Caco-2 (cell line): ENCODE measurements around the gene DNAJB12. TPM values are rescaled to one million over a fixed set of nuclear protein-coding genes. Genes with fewer than 3 reads are reported as not detected.
"Not testable (repeated sequence)": the region's sequence is repeated elsewhere in the genome, so short reads cannot be mapped to it uniquely, and the experiment has no call there.

ENCODE experiments used
- BruUV-seq: library from RNA; stranded (reverse); fragments of 400-500 nt; replicated peaks from 2 replicates; lab custom pipeline; 2021; lab: Mats Ljungman, UMichigan
- CTCF ChIA-PET: fragments of 300-600 bp; sonication (Branson Sonifier 250); formaldehyde crosslinking; loops from one replicate; lab custom pipeline; 2022; ENCODE audit warnings: antibody characterized with exemption; lab: Charles Lee
- POLR2A ChIA-PET: fragments of 300-600 bp; sonication (Branson Sonifier 250); formaldehyde crosslinking; loops from one replicate; lab custom pipeline; 2022; ENCODE audit warnings: antibody characterized with exemption; lab: Charles Lee
- DNase-seq, 2 experiments: peaks; one replicate each; pipeline versions ENCODE4 v3.0.0 to v3.0.0-alpha.2; 2020 to 2022
- H3K27me3 ChIP-seq: replicated peaks from 2 replicates; pipeline ENCODE4 v1.6.0; 2011; ENCODE audit warnings: low read length; ENCODE audit not compliant: control insufficient read depth, insufficient read depth
- H3K36me3 ChIP-seq: 2 replicates; pipeline ENCODE4 v1.5.1; 2011; ENCODE audit warnings: low read length; ENCODE audit not compliant: control insufficient read depth, insufficient read depth
- H3K4me1 ChIP-seq: fragments of 250-450 bp; sonication (Bioruptor Pico); 2 replicates; pipeline ENCODE4 v1.5.1; 2020; ENCODE audit warnings: mild to moderate bottlenecking
- H3K4me3 ChIP-seq: 2 replicates; pipeline ENCODE4 v1.5.1; 2011; ENCODE audit warnings: low read depth, mild to moderate bottlenecking, control low read depth, low read length
- H3K9me3 ChIP-seq: fragments of 250-450 bp; sonication (Bioruptor Pico); 2 replicates; pipeline ENCODE4 v1.5.1; 2020; ENCODE audit warnings: mild to moderate bottlenecking, moderate library complexity
- H3K27ac Mint-ChIP-seq: one replicate; pipeline ENCODE4 v1.8.0; 2022; ENCODE audit warnings: mixed read lengths; ENCODE audit not compliant: unreplicated experiment
- H3K27me3 Mint-ChIP-seq: one replicate; pipeline ENCODE4 v1.8.0; 2022; ENCODE audit warnings: mixed read lengths; ENCODE audit not compliant: insufficient read depth, unreplicated experiment
- H3K36me3 Mint-ChIP-seq: one replicate; pipeline ENCODE4 v1.8.0; 2022; ENCODE audit warnings: mild to moderate bottlenecking, mixed read lengths; ENCODE audit not compliant: insufficient read depth, unreplicated experiment
- H3K4me1 Mint-ChIP-seq: one replicate; pipeline ENCODE4 v1.8.0; 2022; ENCODE audit warnings: low read depth, mixed read lengths; ENCODE audit not compliant: unreplicated experiment
- H3K4me3 Mint-ChIP-seq: one replicate; pipeline ENCODE4 v1.8.0; 2022; ENCODE audit warnings: mild to moderate bottlenecking, moderate library complexity, mixed read lengths; ENCODE audit not compliant: unreplicated experiment
- H3K9me3 Mint-ChIP-seq: one replicate; pipeline ENCODE4 v1.8.0; 2022; ENCODE audit warnings: mixed read lengths; ENCODE audit not compliant: unreplicated experiment
- intact Hi-C: fragments of 100-400 bp; cut with micrococcal nuclease; formaldehyde crosslinking; loops from one replicate; pipeline ENCODE4 v1.10.0; 2022; ENCODE audit not compliant: unreplicated experiment
- total RNA-seq: library from RNA; stranded (reverse); gene quantifications from 2 replicates; pipeline ENCODE4 v1.2.3, GENCODE V29; 2022
- TF ChIP-seq, protein P1 (sequence below), 2 experiments: fragments of 200-600 bp in 1 of 2; IDR thresholded peaks; 1 replicate in 1 of 2; 2 replicates in 1 of 2; pipeline versions ENCODE4 v1.5.1 to v1.8.0; 2011 to 2022; ENCODE audit warnings: antibody characterized with exemption in 1 of 2, control low read depth in 1 of 2, inconsistent platforms in 1 of 2, low read depth in 1 of 2, low read length in 1 of 2, mild to moderate bottlenecking in 1 of 2, moderate library complexity in 1 of 2; ENCODE audit not compliant: insufficient read depth in 1 of 2, severe bottlenecking in 1 of 2, unreplicated experiment in 1 of 2

The DNAJB12 gene
- total RNA-seq, 1 experiment from 2014 or later = 56.0 TPM

- no peak for DNase-seq
- no TSS peak for BruUV-seq
Measured at GRCh38 chr10:72328829-72329204, 25.9 kb downstream of the DNAJB12 start.

DNA sequence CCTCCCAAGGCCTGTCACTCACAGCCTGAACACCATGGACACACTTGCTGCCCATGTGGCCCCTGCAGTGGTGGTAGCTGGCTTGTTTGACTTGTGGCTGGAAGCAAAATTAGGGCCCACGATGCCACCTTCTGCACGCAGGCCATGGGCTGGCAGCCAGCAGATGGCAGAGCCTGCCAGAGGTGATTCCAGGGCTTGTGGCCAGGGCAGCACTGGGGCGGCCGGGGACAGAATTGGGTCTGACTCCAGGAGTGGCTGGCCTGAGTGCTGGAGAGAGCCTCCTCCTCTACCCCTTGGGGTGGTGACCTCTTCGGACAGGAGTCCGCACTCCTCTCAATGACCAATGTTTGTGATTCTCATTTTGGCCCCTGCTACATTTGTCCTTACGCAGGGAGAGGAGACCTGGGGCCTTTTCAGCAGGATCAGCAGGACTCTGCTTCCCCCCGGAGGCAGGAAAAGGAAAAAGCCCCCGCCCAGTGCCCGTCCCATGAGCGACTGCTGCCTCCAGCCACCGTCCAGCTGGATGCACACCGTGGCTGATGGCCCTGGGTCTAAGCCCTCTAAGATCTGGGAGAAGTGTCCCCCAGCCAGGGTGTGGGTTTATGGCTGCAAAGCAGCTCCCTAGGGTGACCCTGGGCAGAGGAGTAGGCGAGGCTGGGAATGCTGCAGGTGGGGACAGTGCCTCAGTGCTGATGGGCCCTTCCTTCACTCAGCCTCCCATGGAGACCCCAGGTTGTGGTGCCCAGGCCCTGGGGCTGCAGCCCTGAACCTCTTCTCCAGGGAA lies 26.5 kb downstream of the DNAJB12 start:
- no peaks in the 10 kb centered on the region for H3K27me3 ChIP-seq
- intact Hi-C loops = loop anchor here (1.0 to 5.0 kb wide), 6 partner anchors 55 to 431 kb away; partner anchors contain the start of gene DDIT4
- no peaks in the 10 kb centered on the region for H3K9me3 Mint-ChIP-seq
- TF ChIP-seq, protein P1, sequence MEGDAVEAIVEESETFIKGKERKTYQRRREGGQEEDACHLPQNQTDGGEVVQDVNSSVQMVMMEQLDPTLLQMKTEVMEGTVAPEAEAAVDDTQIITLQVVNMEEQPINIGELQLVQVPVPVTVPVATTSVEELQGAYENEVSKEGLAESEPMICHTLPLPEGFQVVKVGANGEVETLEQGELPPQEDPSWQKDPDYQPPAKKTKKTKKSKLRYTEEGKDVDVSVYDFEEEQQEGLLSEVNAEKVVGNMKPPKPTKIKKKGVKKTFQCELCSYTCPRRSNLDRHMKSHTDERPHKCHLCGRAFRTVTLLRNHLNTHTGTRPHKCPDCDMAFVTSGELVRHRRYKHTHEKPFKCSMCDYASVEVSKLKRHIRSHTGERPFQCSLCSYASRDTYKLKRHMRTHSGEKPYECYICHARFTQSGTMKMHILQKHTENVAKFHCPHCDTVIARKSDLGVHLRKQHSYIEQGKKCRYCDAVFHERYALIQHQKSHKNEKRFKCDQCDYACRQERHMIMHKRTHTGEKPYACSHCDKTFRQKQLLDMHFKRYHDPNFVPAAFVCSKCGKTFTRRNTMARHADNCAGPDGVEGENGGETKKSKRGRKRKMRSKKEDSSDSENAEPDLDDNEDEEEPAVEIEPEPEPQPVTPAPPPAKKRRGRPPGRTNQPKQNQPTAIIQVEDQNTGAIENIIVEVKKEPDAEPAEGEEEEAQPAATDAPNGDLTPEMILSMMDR (IDR thresholded peaks at IDR 0.05; ENCODE audit: insufficient read depth in 1 of 2, low read depth in 1 of 2, low read length in 1 of 2, severe bottlenecking in 1 of 2, unreplicated experiment in 1 of 2) = peak; percentile 78 to 95
- H3K4me3 Mint-ChIP-seq = no peak overlapping the region
- H3K4me1 ChIP-seq = 0 out of 2 replicates have a peak, but pooled peaks cover 8% of the 10 kb centered on the region
- CTCF ChIA-PET = interaction anchor here (0.5 to 2.3 kb wide), 10 partner anchors 9 to 390 kb away, joined by 3 to 23 read pairs (median 4); no protein-coding TSS in a partner anchor
- no peaks in the 10 kb centered on the region for H3K36me3 ChIP-seq
- H3K9me3 ChIP-seq = no peaks in the 10 kb centered on the region
- peaks cover 26% of the 10 kb centered on the region for H3K36me3 Mint-ChIP-seq
- peaks cover 17% of the 10 kb centered on the region for H3K4me1 Mint-ChIP-seq
- peak; percentile 81 to 91 for DNase-seq
- POLR2A ChIA-PET = interaction anchor here (0.6 kb wide), 1 partner anchor 96 kb away, joined by 4 read pairs; no protein-coding TSS in a partner anchor
- H3K4me3 ChIP-seq = no peak overlapping the region
- no TSS peak for BruUV-seq
- H3K27me3 Mint-ChIP-seq = no peaks in the 10 kb centered on the region
- peak overlapping the region; percentile 63 for H3K27ac Mint-ChIP-seq

More at GRCh38 chr10:72328829-72329204, 25.9 kb downstream of the DNAJB12 start:
- Histone ChIP-seq H3K9me3 (no peaks in the 10 kb centered on the region), H3K36me3 (no peaks in the 10 kb centered on the region), H3K4me3 (no peak overlapping the region), H3K4me1 (0 out of 2 replicates have a peak, but pooled peaks cover 8% of the 10 kb centered on the region), H3K27me3 (no peaks in the 10 kb centered on the region)
- POLR2A ChIA-PET = no interaction called here
- Mint-ChIP-seq H3K9me3 (no peaks in the 10 kb centered on the region), H3K36me3 (peaks cover 27% of the 10 kb centered on the region), H3K4me3 (no peak overlapping the region), H3K27ac (no peak overlapping the region), H3K27me3 (no peaks in the 10 kb centered on the region), H3K4me1 (peaks cover 14% of the 10 kb centered on the region)
- intact Hi-C loops = loop anchor here (1.0 to 5.0 kb wide), 6 partner anchors 56 to 432 kb away; partner anchors contain the start of gene DDIT4
- TF ChIP-seq, protein P1 (IDR thresholded peaks at IDR 0.05; ENCODE audit: insufficient read depth in 1 of 2, low read depth in 1 of 2, low read length in 1 of 2, severe bottlenecking in 1 of 2, unreplicated experiment in 1 of 2) = no peak
- CTCF ChIA-PET = interaction anchor here (0.5 to 2.3 kb wide), 10 partner anchors 8 to 280 kb away, joined by 3 to 23 read pairs (median 4); no protein-coding TSS in a partner anchor

DNA sequence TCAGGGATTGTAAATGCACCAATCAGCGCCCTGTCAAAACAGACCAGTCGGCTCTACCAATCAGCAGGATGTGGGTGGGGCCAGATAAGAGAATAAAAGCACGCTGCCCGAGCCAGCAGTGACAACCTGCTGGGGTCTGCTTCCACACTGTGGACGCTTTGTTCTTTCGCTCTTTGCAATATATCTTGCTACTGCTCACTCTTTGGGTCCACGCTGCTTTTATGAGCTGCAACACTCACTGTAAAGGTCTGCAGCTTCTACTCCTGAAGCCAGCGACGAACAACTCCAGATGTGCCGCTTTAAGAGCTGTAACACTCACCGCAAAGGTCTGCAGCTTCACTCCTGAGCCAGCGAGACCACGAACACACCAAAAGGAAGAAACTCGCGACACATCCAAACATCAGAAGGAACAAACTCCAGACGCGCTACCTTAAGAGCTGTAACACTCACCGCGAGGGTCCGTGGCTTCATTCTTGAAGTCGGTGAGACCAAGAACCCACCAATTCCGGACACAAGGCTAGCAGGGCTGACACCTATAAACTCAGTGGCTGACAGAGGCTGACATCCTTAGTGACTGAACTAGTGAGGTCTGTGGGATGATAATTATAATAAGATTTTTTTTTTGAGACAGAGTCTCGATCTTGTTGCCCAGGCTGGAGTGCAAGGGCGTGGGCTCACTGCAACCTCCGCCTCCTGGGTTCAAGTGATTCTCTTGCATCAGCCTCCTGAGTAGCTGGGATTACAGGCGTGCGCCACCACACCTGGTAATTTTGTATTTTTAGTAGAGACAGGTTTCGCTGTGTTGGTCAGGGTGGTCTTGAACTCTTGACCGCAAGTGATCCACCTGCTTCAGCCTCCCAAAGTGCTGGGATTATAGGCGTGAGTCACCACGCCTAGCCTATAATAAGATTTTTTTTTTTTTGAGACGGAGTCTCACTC lies 27.8 kb downstream of the DNAJB12 start:
- peak in 1 of 2 experiments; percentile 42 for DNase-seq
- H3K4me1 ChIP-seq = peaks cover 20% of the 10 kb centered on the region
- not testable (repeated sequence) for H3K4me3 Mint-ChIP-seq, H3K27me3 Mint-ChIP-seq, H3K27ac Mint-ChIP-seq, H3K4me3 ChIP-seq, H3K36me3 ChIP-seq, H3K27me3 ChIP-seq, H3K9me3 ChIP-seq, H3K9me3 Mint-ChIP-seq
- Mint-ChIP-seq H3K36me3 (peaks cover 26% of the 10 kb centered on the region), H3K4me1 (peaks cover 29% of the 10 kb centered on the region)
- intact Hi-C loops = loop anchor here (5.0 kb wide), 2 partner anchors 280 to 430 kb away; no protein-coding TSS in a partner anchor
- BruUV-seq = TSS peak; percentile 89
- ChIA-PET POLR2A (interaction anchor here (0.7 kb wide), 1 partner anchor 220 kb away, joined by 3 read pairs; no protein-coding TSS in a partner anchor), CTCF (interaction anchor here (0.6 to 2.3 kb wide), 6 partner anchors 66 to 388 kb away, joined by 3 to 23 read pairs (median 3); no protein-coding TSS in a partner anchor)

DNA sequence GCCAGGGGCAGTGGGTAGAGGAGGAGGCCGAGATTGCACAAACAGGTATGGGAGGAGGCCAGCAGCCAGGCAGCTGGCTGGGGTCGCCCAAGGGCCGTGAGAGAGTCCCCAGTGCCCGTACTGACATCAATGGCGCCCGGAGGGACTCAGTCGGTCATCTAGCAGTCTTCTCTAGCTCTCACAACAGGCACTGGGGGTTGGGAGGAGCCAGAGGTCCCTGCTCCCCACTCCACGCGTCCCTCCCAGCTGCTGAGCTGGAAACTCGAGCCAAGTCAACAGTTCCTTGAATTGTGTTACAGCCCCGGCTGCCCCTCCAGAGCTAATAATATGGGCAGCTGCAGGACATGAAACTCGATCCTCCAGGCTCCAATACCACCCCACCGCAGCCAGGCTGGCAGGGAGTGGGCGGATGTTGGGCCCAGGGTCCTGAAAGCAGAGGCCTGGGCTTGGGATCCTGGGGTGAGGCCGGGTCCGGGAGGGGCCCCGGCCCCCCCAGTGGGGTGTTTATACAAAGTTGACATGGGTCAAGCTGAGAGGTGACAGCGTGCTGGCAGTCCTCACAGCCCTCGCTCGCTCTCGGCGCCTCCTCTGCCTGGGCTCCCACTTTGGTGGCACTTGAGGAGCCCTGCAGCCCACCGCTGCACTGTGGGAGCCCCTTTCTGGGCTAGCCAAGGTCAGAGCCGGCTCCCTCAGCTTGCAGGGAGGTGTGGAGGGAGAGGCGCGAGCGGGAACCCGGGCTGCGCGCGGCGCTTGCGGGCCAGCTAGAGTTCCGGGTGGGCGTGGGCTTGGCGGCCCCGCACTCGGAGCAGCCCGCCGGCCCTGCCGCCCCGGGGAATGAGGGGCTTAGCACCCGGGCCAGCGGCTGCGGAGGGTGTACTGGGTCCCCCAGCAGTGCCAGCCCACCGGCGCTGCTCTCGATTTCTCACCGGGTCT lies 29.2 kb downstream of the DNAJB12 start:
- CTCF ChIA-PET = interaction anchor here (1.4 to 1.6 kb wide), 2 partner anchors 200 to 277 kb away, joined by 3 to 6 read pairs; no protein-coding TSS in a partner anchor

More for the DNA sequence above, 29.2 kb downstream of the DNAJB12 start:
- H3K27ac Mint-ChIP-seq, H3K4me3 ChIP-seq, H3K27me3 ChIP-seq, H3K4me3 Mint-ChIP-seq, H3K27me3 Mint-ChIP-seq, H3K9me3 Mint-ChIP-seq, BruUV-seq, H3K9me3 ChIP-seq, DNase-seq, POLR2A ChIA-PET, H3K36me3 ChIP-seq: not testable (repeated sequence)
- intact Hi-C loops = loop anchor here (5.0 kb wide), 2 partner anchors 278 to 428 kb away; no protein-coding TSS in a partner anchor
- H3K4me1 ChIP-seq = peaks cover 30% of the 10 kb centered on the region
- Mint-ChIP-seq H3K36me3 (peaks cover 27% of the 10 kb centered on the region), H3K4me1 (peaks cover 43% of the 10 kb centered on the region)
